SK-N-SH (cell line): ENCODE results near the gene KMT2E. TPM values are rescaled to one million over a fixed set of nuclear protein-coding genes. Genes with fewer than 3 reads are reported as not detected.

Experiments used
- CTCF ChIA-PET: fragments of 300-600, 350-600 bp; formaldehyde crosslinking; extraction: SDS; loops from one replicate; lab custom pipeline; 2021; lab: Yijun Ruan, JAX
- POLR2A ChIA-PET: fragments of 350-600 bp; sonication (Branson Sonifier 250); formaldehyde crosslinking; extraction: SDS; loops from one replicate; lab custom pipeline; 2020; ENCODE audit warnings: antibody characterized with exemption, inconsistent platforms; lab: Yijun Ruan, JAX
- DNase-seq: peaks from one replicate; pipeline ENCODE4 v3.0.0; 2012
- H2AFZ ChIP-seq: fragments of 200-600 bp; sonication (generic); 2 replicates; pipeline ENCODE4 v1.8.1; 2016; ENCODE audit warnings: antibody characterized with exemption, mild to moderate bottlenecking, low read depth
- H3F3A ChIP-seq: fragments of 200-600 bp; sonication (generic); replicated peaks from 2 replicates; pipeline ENCODE3; 2016; ENCODE audit warnings: antibody characterized with exemption, mild to moderate bottlenecking; ENCODE audit not compliant: insufficient read depth
- H3K27ac ChIP-seq, 2 experiments: fragments of 200-500 bp in 1 of 2; fragments of 200-600 bp in 1 of 2; sonication (Bioruptor generic) in 1 of 2; sonication (generic), shearing (Covaris generic) in 1 of 2; 2 replicates each; pipeline versions ENCODE4 v1.5.1 to v1.6.1; 2014 to 2016; ENCODE audit warnings: low read depth in 2 of 2, inconsistent platforms in 1 of 2, low read length in 1 of 2, mild to moderate bottlenecking in 1 of 2, mixed read lengths in 1 of 2
- H3K27me3 ChIP-seq: fragments of 200-600 bp; sonication (generic), shearing (Covaris generic); 2 replicates; pipeline ENCODE4 v1.6.1; 2016; ENCODE audit warnings: mixed run types; ENCODE audit not compliant: insufficient read depth
- H3K36me3 ChIP-seq, 2 experiments: fragments of 200-500 bp in 1 of 2; fragments of 200-600 bp in 1 of 2; sonication (Bioruptor generic) in 1 of 2; sonication (generic) in 1 of 2; replicated peaks in 1 of 2; 2 replicates each; pipeline versions ENCODE3 to v1.5.1; 2014 to 2016; ENCODE audit warnings: low read length in 1 of 2, mild to moderate bottlenecking in 1 of 2; ENCODE audit not compliant: insufficient read depth in 2 of 2, control insufficient read depth in 1 of 2
- H3K4me1 ChIP-seq, 2 experiments: fragments of 200-500 bp in 1 of 2; fragments of 200-600 bp in 1 of 2; sonication (Bioruptor generic) in 1 of 2; sonication (generic), shearing (Covaris generic) in 1 of 2; 2 replicates each; pipeline versions ENCODE4 v1.5.1 to v1.6.1; 2014 to 2016; ENCODE audit warnings: low read depth in 1 of 2, low read length in 1 of 2, mixed run types in 1 of 2; ENCODE audit not compliant: insufficient read depth in 2 of 2, control insufficient read depth in 1 of 2
- H3K4me2 ChIP-seq: fragments of 200-600 bp; sonication (generic), shearing (Covaris generic); 2 replicates; pipeline ENCODE4 v1.6.1; 2017; ENCODE audit warnings: mixed run types
- H3K4me3 ChIP-seq, 2 experiments: fragments of 200-500 bp in 1 of 2; fragments of 200-600 bp in 1 of 2; sonication (Bioruptor generic) in 1 of 2; sonication (generic), shearing (Covaris generic) in 1 of 2; 2 replicates each; pipeline versions ENCODE4 v1.5.1 to v1.8.1; 2014 to 2016; ENCODE audit warnings: low read depth in 2 of 2, inconsistent platforms in 1 of 2, low read length in 1 of 2, mild to moderate bottlenecking in 1 of 2, mixed read lengths in 1 of 2, moderate library complexity in 1 of 2
- H3K79me2 ChIP-seq: fragments of 200-600 bp; sonication (generic); 2 replicates; pipeline ENCODE4 v1.8.1; 2017; ENCODE audit warnings: mild to moderate bottlenecking; ENCODE audit not compliant: insufficient read depth
- H3K9ac ChIP-seq: fragments of 200-600 bp; sonication (generic); 2 replicates; pipeline ENCODE4 v1.6.1; 2017; ENCODE audit warnings: mixed run types
- H3K9me2 ChIP-seq: fragments of 200-600 bp; sonication (generic); 2 replicates; pipeline ENCODE4 v1.6.1; 2017; ENCODE audit warnings: mixed run types
- H3K9me3 ChIP-seq: fragments of 200-600 bp; sonication (generic); 2 replicates; pipeline ENCODE4 v1.6.1; 2017; ENCODE audit warnings: mixed run types, mild to moderate bottlenecking, moderate library complexity
- H4K20me1 ChIP-seq: fragments of 200-600 bp; sonication (generic); 2 replicates; pipeline ENCODE4 v1.6.1; 2017; ENCODE audit warnings: mild to moderate bottlenecking, mixed run types; ENCODE audit not compliant: insufficient read depth
- CHD2 ChIP-seq: fragments of 150-350 bp; IDR thresholded peaks from 2 replicates; pipeline ENCODE4 v1.6.1; 2018; ENCODE audit warnings: low read length; ENCODE audit not compliant: partially characterized antibody
- EP300 ChIP-seq, 2 experiments: IDR thresholded peaks; 2 replicates each; pipeline versions ENCODE4 v1.4.0 to v1.6.1; 2012; ENCODE audit warnings: borderline replicate concordance in 1 of 2, low read depth in 1 of 2, low read length in 1 of 2
- FOSL2 ChIP-seq: IDR thresholded peaks from 2 replicates; pipeline ENCODE4 v1.4.0; 2012; ENCODE audit warnings: low read depth, mild to moderate bottlenecking, moderate library complexity, borderline replicate concordance
- FOXJ3 ChIP-seq: sonication (generic); formaldehyde crosslinking; IDR thresholded peaks from 2 replicates; pipeline ENCODE4 v1.5.1; 2020; ENCODE audit warnings: mild to moderate bottlenecking, missing genetic modification reagents
- GATA2 ChIP-seq: sonication (generic); formaldehyde crosslinking; IDR thresholded peaks from 2 replicates; pipeline ENCODE4 v1.5.0; 2020; ENCODE audit warnings: mild to moderate bottlenecking, missing genetic modification reagents
- NFIC ChIP-seq: IDR thresholded peaks from 2 replicates; pipeline ENCODE4 v1.4.0; 2012; ENCODE audit warnings: borderline replicate concordance
- NRF1 ChIP-seq: IDR thresholded peaks from 2 replicates; pipeline ENCODE4 v1.6.1; 2012; ENCODE audit warnings: low read depth, mild to moderate bottlenecking, low read length
- REST ChIP-seq: IDR thresholded peaks from 2 replicates; pipeline ENCODE4 v1.6.1; 2012; ENCODE audit warnings: mild to moderate bottlenecking, low read depth, low read length, moderate library complexity
- RFX5 ChIP-seq: IDR thresholded peaks from 2 replicates; pipeline ENCODE4 v1.6.1; 2012; ENCODE audit warnings: mild to moderate bottlenecking, improper control_type of control experiment, low read length
- RXRA ChIP-seq: IDR thresholded peaks from 2 replicates; pipeline ENCODE4 v1.4.0; 2012; ENCODE audit warnings: low read depth, mild to moderate bottlenecking, borderline replicate concordance
- TCF12 ChIP-seq: IDR thresholded peaks from 2 replicates; pipeline ENCODE4 v1.4.0; 2012
- TEAD4 ChIP-seq: IDR thresholded peaks from 2 replicates; pipeline ENCODE4 v1.4.0; 2012; ENCODE audit warnings: mild to moderate bottlenecking, borderline replicate concordance; ENCODE audit not compliant: insufficient read depth
- USF1 ChIP-seq: IDR thresholded peaks from 2 replicates; pipeline ENCODE4 v1.4.0; 2012; ENCODE audit warnings: low read depth, borderline replicate concordance
- WGBS: methylation state at CpG from one replicate; pipeline ENCODE4 v1.1.6; 2017; ENCODE audit warnings: low lambda C conversion rate; 5-methylcytosine and 5-hydroxymethylcytosine counted together
- polyA plus RNA-seq, 3 experiments: library from polyadenylated mRNA; depleted of rRNA; stranded (reverse); fragments of >200 nt; gene quantifications; 2 replicates each; pipeline ENCODE4 v1.2.3, GENCODE V29; 2012
- TF ChIP-seq, protein P1 (sequence below): IDR thresholded peaks from 2 replicates; pipeline ENCODE4 v1.4.0; 2012; ENCODE audit warnings: low read depth
- TF ChIP-seq, protein P2 (sequence below): IDR thresholded peaks from 2 replicates; pipeline ENCODE4 v1.4.0; 2012; ENCODE audit warnings: low read depth, borderline replicate concordance

The KMT2E gene
- polyA plus RNA-seq, 1 of the 3 experiments (the other 2 are of a cell fraction): 6.4 TPM

DNA sequence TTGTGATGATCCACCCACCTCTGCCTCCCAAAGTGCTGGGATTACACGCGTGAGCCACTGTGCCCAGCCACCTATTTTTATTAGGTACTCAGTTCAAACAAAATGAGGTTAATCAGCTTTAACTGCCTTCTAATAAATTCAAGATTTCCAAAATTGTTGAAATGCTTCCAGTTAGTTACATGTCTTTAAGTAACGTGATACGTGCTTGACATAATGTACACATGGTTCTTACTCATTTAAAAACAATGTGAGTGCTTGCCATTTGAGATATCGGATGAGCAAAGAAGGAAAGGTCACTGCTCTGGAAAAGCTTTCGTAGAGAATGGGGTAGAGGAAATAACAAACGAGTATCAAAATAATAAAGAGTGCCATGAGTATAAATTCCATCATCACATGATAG lies 83.6 kb downstream of the KMT2E start (continued):
- TF ChIP-seq USF1 (no peak; the same call in 1 of the 2 replicates), GATA2 (CRISPR knock-in tag) (no peak), REST (no peak), TEAD4 (peak; percentile 93)
- TF ChIP-seq, protein P1, sequence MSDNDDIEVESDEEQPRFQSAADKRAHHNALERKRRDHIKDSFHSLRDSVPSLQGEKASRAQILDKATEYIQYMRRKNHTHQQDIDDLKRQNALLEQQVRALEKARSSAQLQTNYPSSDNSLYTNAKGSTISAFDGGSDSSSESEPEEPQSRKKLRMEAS: peak; percentile 95

GRCh38 chr7:105098863-105099515 lies 85.0 kb downstream of the KMT2E start:
- peaks cover 51% of the 10 kb centered on the region; the same call in 1 of the 2 replicates for H3K79me2 ChIP-seq
- peaks cover 26 to 39% of the 10 kb centered on the region in 2 experiments for H3K4me1 ChIP-seq
- peaks cover 82% of the 10 kb centered on the region for H3F3A ChIP-seq
- ChIA-PET POLR2A (no interaction called here), CTCF (interaction anchor here (1.3 to 2.3 kb wide), 3 partner anchors 9 to 24 kb away, joined by 3 to 8 read pairs (median 5); no protein-coding TSS in a partner anchor)
- no peaks in the 10 kb centered on the region for H3K27me3 ChIP-seq
- TF ChIP-seq FOSL2 (peak; percentile 49; the same call in 1 of the 2 replicates), TCF12 (peak; percentile 29; the same call in 1 of the 2 replicates), RXRA (no peak)
- peaks cover 58 to 71% of the 10 kb centered on the region in 2 experiments for H3K36me3 ChIP-seq
- H3K9ac ChIP-seq: no peak overlapping the region
- no peak for DNase-seq
- H2AFZ ChIP-seq: no peak overlapping the region
- no peaks in the 10 kb centered on the region for H3K9me3 ChIP-seq
- no peak overlapping the region for H3K4me2 ChIP-seq
- peaks cover 27% of the 10 kb centered on the region for H4K20me1 ChIP-seq
- no peaks in the 10 kb centered on the region for H3K9me2 ChIP-seq
- no peak overlapping the region for H3K4me3 ChIP-seq
- peak overlapping the region; percentile 26 to 77; a peak in 2 of 4 replicates for H3K27ac ChIP-seq
- WGBS: 89% methylated on average over 2 of the region's 2 CpGs

GRCh38 chr7:105101864-105102263 lies 87.9 kb downstream of the KMT2E start:
- Histone ChIP-seq H3K79me2 (peaks cover 51% of the 10 kb centered on the region; the same call in 1 of the 2 replicates), H3K36me3 (peaks cover 67 to 70% of the 10 kb centered on the region in 2 experiments), H2AFZ (no peak overlapping the region), H3K9me2 (no peaks in the 10 kb centered on the region), H3F3A (peaks cover 81% of the 10 kb centered on the region), H3K4me2 (no peak overlapping the region), H3K9me3 (no peaks in the 10 kb centered on the region), H4K20me1 (peaks cover 19% of the 10 kb centered on the region), H3K4me1 (peaks cover 22 to 39% of the 10 kb centered on the region in 2 experiments; a peak in 3 of 4 replicates), H3K4me3 (no peak overlapping the region), H3K27me3 (no peaks in the 10 kb centered on the region), H3K27ac (peak overlapping the region in 1 of 2 experiments; percentile 80; a peak in 2 of 4 replicates), H3K9ac (no peak overlapping the region)
- CTCF ChIA-PET: interaction anchor here (1.0 to 1.6 kb wide), 2 partner anchors 9 to 353 kb away, joined by 3 to 4 read pairs; no protein-coding TSS in a partner anchor
- WGBS: 92% methylated on average over 4 of the region's 4 CpGs
- POLR2A ChIA-PET: interaction anchor here (0.9 kb wide), 1 partner anchor 118 kb away, joined by 4 read pairs; no protein-coding TSS in a partner anchor
- no peak for DNase-seq
- TF ChIP-seq, protein P2, sequence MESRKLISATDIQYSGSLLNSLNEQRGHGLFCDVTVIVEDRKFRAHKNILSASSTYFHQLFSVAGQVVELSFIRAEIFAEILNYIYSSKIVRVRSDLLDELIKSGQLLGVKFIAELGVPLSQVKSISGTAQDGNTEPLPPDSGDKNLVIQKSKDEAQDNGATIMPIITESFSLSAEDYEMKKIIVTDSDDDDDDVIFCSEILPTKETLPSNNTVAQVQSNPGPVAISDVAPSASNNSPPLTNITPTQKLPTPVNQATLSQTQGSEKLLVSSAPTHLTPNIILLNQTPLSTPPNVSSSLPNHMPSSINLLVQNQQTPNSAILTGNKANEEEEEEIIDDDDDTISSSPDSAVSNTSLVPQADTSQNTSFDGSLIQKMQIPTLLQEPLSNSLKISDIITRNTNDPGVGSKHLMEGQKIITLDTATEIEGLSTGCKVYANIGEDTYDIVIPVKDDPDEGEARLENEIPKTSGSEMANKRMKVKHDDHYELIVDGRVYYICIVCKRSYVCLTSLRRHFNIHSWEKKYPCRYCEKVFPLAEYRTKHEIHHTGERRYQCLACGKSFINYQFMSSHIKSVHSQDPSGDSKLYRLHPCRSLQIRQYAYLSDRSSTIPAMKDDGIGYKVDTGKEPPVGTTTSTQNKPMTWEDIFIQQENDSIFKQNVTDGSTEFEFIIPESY: no peak
- TF ChIP-seq RXRA: no peak
- TF ChIP-seq FOXJ3 (CRISPR knock-in tag): no peak
- no peak for TF ChIP-seq RFX5
- TF ChIP-seq CHD2: no peak
- no peak for TF ChIP-seq EP300 (IDR thresholded peaks at IDR 0.05; ENCODE audit: borderline replicate concordance in 1 of 2, low read depth in 1 of 2, low read length in 1 of 2)
- no peak for TF ChIP-seq NFIC
- no peak for TF ChIP-seq TEAD4
- no peak for TF ChIP-seq NRF1
